ENCODE results near the gene PLXNA2.

The PLXNA2 gene

DNA sequence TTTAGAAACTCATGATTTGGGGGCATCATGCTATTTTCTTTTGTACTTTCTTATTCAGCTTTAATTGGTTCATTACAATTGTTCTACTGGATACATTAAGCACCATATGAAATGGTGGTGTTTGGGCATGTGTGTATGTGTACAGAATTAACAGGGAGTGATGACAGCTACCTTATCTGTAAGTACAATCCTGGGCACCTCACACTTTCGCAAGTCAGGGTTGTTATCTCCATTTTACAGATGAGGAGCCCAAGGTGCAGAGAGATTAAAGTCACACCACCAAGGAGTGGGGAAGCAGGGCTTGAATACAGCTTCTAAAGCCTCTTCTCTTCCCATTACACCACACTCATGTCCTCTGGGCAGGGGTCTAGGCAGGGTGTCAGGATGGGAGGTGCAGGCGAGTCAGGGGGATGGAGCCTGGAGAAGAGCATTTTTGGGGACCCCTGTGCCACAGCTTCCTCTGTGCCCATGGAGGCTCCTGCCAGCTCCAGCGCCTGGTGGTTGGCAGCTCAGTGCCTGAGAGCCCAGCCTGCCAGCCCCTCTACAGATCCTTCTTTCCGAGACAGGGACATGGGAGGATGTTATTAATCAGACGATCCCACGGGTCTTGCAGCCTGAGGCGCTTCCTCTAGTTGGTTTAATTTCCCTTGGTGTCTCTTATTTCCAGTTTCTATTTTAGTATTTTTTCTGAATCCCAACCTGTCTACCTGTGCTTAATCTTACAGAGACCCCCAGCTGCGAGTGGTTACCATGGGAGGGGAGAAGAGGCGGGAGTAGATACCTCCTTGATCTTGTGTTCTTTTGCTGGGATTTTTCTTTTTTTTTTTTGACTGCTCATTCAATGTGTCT lies 207.0 kb downstream of the PLXNA2 start:
- TF ChIP-seq ZFP30 (CRISPR knock-in tag; IDR thresholded peaks at IDR 0.05) (no peak), ISL1 (CRISPR knock-in tag; IDR thresholded peaks at IDR 0.05) (no peak)
- no peak for ATAC-seq

GRCh38 chr1:208036106-208036808 lies 207.9 kb downstream of the PLXNA2 start:
- peak; percentile 65 for ATAC-seq
- TF ChIP-seq ZFP3 (CRISPR knock-in tag; IDR thresholded peaks at IDR 0.05), result no peak
- TF ChIP-seq, protein P1, sequence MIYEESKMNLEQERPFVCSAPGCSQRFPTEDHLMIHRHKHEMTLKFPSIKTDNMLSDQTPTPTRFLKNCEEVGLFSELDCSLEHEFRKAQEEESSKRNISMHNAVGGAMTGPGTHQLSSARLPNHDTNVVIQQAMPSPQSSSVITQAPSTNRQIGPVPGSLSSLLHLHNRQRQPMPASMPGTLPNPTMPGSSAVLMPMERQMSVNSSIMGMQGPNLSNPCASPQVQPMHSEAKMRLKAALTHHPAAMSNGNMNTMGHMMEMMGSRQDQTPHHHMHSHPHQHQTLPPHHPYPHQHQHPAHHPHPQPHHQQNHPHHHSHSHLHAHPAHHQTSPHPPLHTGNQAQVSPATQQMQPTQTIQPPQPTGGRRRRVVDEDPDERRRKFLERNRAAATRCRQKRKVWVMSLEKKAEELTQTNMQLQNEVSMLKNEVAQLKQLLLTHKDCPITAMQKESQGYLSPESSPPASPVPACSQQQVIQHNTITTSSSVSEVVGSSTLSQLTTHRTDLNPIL (CRISPR knock-in tag; IDR thresholded peaks at IDR 0.05; ENCODE audit: low read depth), result no peak
- no peak for TF ChIP-seq ZC3H10 (CRISPR knock-in tag; IDR thresholded peaks at IDR 0.05)
- TF ChIP-seq CSRNP3 (CRISPR knock-in tag; IDR thresholded peaks at IDR 0.05), result no peak

- no peak for TF ChIP-seq ZC3H10 (CRISPR knock-in tag; IDR thresholded peaks at IDR 0.05)
- TF ChIP-seq, protein P2, sequence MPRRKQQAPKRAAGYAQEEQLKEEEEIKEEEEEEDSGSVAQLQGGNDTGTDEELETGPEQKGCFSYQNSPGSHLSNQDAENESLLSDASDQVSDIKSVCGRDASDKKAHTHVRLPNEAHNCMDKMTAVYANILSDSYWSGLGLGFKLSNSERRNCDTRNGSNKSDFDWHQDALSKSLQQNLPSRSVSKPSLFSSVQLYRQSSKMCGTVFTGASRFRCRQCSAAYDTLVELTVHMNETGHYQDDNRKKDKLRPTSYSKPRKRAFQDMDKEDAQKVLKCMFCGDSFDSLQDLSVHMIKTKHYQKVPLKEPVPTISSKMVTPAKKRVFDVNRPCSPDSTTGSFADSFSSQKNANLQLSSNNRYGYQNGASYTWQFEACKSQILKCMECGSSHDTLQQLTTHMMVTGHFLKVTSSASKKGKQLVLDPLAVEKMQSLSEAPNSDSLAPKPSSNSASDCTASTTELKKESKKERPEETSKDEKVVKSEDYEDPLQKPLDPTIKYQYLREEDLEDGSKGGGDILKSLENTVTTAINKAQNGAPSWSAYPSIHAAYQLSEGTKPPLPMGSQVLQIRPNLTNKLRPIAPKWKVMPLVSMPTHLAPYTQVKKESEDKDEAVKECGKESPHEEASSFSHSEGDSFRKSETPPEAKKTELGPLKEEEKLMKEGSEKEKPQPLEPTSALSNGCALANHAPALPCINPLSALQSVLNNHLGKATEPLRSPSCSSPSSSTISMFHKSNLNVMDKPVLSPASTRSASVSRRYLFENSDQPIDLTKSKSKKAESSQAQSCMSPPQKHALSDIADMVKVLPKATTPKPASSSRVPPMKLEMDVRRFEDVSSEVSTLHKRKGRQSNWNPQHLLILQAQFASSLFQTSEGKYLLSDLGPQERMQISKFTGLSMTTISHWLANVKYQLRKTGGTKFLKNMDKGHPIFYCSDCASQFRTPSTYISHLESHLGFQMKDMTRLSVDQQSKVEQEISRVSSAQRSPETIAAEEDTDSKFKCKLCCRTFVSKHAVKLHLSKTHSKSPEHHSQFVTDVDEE (CRISPR knock-in tag; IDR thresholded peaks at IDR 0.05), result no peak
- no peak for TF ChIP-seq ZFP3 (CRISPR knock-in tag; IDR thresholded peaks at IDR 0.05)
- TF ChIP-seq OSR1 (CRISPR knock-in tag; IDR thresholded peaks at IDR 0.05), result no peak
- no peak for TF ChIP-seq BACH2 (CRISPR knock-in tag; IDR thresholded peaks at IDR 0.05; ENCODE audit: borderline replicate concordance)
- TF ChIP-seq ZNF565 (CRISPR knock-in tag; conservative IDR thresholded peaks at IDR 0.05; ENCODE audit: low read depth), result no peak
- TF ChIP-seq, protein P3, sequence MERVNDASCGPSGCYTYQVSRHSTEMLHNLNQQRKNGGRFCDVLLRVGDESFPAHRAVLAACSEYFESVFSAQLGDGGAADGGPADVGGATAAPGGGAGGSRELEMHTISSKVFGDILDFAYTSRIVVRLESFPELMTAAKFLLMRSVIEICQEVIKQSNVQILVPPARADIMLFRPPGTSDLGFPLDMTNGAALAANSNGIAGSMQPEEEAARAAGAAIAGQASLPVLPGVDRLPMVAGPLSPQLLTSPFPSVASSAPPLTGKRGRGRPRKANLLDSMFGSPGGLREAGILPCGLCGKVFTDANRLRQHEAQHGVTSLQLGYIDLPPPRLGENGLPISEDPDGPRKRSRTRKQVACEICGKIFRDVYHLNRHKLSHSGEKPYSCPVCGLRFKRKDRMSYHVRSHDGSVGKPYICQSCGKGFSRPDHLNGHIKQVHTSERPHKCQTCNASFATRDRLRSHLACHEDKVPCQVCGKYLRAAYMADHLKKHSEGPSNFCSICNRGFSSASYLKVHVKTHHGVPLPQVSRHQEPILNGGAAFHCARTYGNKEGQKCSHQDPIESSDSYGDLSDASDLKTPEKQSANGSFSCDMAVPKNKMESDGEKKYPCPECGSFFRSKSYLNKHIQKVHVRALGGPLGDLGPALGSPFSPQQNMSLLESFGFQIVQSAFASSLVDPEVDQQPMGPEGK (CRISPR knock-in tag; IDR thresholded peaks at IDR 0.05; ENCODE audit: borderline replicate concordance), result no peak
- TF ChIP-seq TCF4 (CRISPR knock-in tag; IDR thresholded peaks at IDR 0.05; ENCODE audit: borderline replicate concordance), result no peak
- no peak for TF ChIP-seq ESRRG (CRISPR knock-in tag; IDR thresholded peaks at IDR 0.05)
- TF ChIP-seq CSDC2 (CRISPR knock-in tag; IDR thresholded peaks at IDR 0.05), result no peak
- TF ChIP-seq ISL1 (CRISPR knock-in tag; IDR thresholded peaks at IDR 0.05), result no peak
- TF ChIP-seq SNAI2 (CRISPR knock-in tag; IDR thresholded peaks at IDR 0.05), result no peak
- no peak for TF ChIP-seq ZNF8 (CRISPR knock-in tag; IDR thresholded peaks at IDR 0.05)
- TF ChIP-seq, protein P1 (CRISPR knock-in tag; IDR thresholded peaks at IDR 0.05; ENCODE audit: low read depth), result no peak
- TF ChIP-seq GLIS3 (CRISPR knock-in tag; IDR thresholded peaks at IDR 0.05), result no peak
- ATAC-seq, result no peak
These were observed 210.0 kb downstream of the PLXNA2 start for GRCh38 chr1:208034135-208034534.

DNA sequence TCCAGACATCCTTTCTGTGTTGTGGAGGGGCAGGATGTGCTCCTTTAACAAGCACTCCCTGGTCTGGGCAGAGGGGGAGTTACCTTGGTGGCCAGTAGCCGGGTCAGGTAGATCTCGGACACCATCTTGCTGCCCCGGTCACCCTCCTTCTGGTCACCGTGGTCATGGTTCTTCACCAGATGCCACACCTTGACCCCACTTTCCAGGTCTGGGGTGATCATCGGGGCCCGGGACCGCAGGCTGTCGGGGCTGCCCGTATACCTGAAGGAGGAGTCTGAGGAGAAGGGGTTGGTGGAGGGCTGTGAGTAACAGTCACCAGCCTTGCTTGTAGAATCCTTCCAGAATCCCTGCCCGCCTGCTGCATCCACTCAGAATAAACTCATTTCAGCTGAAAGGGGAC lies 210.9 kb downstream of the PLXNA2 start:
- ATAC-seq, result no peak
- TF ChIP-seq SNAI2 (CRISPR knock-in tag; IDR thresholded peaks at IDR 0.05), result no peak
- TF ChIP-seq, protein P2 (CRISPR knock-in tag; IDR thresholded peaks at IDR 0.05), result no peak
- no peak for TF ChIP-seq ZFP30 (CRISPR knock-in tag; IDR thresholded peaks at IDR 0.05)
- no peak for TF ChIP-seq ISL1 (CRISPR knock-in tag; IDR thresholded peaks at IDR 0.05)
- TF ChIP-seq, protein P1 (CRISPR knock-in tag; IDR thresholded peaks at IDR 0.05; ENCODE audit: low read depth), result no peak
- TF ChIP-seq, protein P3 (CRISPR knock-in tag; IDR thresholded peaks at IDR 0.05; ENCODE audit: borderline replicate concordance), result no peak
